ENCODE results near the gene CYTH4. TPM values are rescaled to one million over a fixed set of nuclear protein-coding genes. Genes with fewer than 3 reads are reported as not detected.

CYTH4 gene
- total and polyA plus RNA-seq, 2 experiments from 2014 or later, result not detected

DNA sequence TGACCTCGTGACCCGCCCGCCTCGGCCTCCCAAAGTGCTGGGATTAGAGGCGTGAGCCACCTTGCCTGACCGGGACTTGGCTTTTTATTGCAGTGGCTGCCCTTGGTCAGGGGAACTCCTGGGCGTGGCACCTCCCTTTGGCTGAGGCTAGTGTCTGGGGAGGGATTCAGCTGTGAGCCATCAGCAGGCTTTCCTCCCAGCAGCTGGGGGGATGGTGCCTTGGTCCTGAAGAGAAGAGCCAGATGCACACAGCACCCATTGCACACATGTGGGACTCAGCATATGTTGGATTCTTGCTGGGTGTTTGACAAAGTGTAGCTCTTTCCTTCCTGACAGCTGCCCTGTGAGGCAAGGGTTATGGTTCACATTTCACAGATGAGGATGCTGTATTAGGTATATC is 8.4 kb downstream of the CYTH4 start:
- Histone ChIP-seq H3K4me1 (ENCODE audit: insufficient read depth) (no peaks in the 10 kb centered on the region), H3K36me3 (ENCODE audit: insufficient read depth) (no peaks in the 10 kb centered on the region), H3K4me3 (no peak overlapping the region), H3K4me2 (no peak overlapping the region), H2AFZ (no peak overlapping the region), H3K27ac (ENCODE audit: low read depth) (no peak overlapping the region), H3F3A (replicated peaks; ENCODE audit: low read depth) (no peaks in the 10 kb centered on the region), H3K79me2 (replicated peaks; ENCODE audit: insufficient read depth) (no peaks in the 10 kb centered on the region), H3K27me3 (ENCODE audit: insufficient read depth) (no peaks in the 10 kb centered on the region), H4K20me1 (replicated peaks; ENCODE audit: insufficient read depth) (no peaks in the 10 kb centered on the region), H3K9me2 (ENCODE audit: insufficient read depth) (no peaks in the 10 kb centered on the region)
- Mint-ChIP-seq H3K27ac (no peak overlapping the region), H3K36me3 (ENCODE audit: low read depth) (no peaks in the 10 kb centered on the region), H3K9me3 (peaks cover 4% of the 10 kb centered on the region; the same call in 1 of the 3 replicates), H3K4me1 (peaks cover 8% of the 10 kb centered on the region; the same call in 2 of the 3 replicates), H3K27me3 (ENCODE audit: insufficient read depth, low read depth, poor library complexity) (peaks cover 7% of the 10 kb centered on the region), H3K4me3 (no peak overlapping the region)
- no peak for ATAC-seq
- TF ChIP-seq EZH2phosphoT487 (IDR thresholded peaks at IDR 0.05; ENCODE audit: unreplicated experiment), result no peak
- no peak for TF ChIP-seq CREB1 (CRISPR knock-in tag; IDR thresholded peaks at IDR 0.05; ENCODE audit: low read depth)
- TF ChIP-seq NANOG (IDR thresholded peaks at IDR 0.05; ENCODE audit: borderline replicate concordance), result no peak
- TF ChIP-seq, protein P1, sequence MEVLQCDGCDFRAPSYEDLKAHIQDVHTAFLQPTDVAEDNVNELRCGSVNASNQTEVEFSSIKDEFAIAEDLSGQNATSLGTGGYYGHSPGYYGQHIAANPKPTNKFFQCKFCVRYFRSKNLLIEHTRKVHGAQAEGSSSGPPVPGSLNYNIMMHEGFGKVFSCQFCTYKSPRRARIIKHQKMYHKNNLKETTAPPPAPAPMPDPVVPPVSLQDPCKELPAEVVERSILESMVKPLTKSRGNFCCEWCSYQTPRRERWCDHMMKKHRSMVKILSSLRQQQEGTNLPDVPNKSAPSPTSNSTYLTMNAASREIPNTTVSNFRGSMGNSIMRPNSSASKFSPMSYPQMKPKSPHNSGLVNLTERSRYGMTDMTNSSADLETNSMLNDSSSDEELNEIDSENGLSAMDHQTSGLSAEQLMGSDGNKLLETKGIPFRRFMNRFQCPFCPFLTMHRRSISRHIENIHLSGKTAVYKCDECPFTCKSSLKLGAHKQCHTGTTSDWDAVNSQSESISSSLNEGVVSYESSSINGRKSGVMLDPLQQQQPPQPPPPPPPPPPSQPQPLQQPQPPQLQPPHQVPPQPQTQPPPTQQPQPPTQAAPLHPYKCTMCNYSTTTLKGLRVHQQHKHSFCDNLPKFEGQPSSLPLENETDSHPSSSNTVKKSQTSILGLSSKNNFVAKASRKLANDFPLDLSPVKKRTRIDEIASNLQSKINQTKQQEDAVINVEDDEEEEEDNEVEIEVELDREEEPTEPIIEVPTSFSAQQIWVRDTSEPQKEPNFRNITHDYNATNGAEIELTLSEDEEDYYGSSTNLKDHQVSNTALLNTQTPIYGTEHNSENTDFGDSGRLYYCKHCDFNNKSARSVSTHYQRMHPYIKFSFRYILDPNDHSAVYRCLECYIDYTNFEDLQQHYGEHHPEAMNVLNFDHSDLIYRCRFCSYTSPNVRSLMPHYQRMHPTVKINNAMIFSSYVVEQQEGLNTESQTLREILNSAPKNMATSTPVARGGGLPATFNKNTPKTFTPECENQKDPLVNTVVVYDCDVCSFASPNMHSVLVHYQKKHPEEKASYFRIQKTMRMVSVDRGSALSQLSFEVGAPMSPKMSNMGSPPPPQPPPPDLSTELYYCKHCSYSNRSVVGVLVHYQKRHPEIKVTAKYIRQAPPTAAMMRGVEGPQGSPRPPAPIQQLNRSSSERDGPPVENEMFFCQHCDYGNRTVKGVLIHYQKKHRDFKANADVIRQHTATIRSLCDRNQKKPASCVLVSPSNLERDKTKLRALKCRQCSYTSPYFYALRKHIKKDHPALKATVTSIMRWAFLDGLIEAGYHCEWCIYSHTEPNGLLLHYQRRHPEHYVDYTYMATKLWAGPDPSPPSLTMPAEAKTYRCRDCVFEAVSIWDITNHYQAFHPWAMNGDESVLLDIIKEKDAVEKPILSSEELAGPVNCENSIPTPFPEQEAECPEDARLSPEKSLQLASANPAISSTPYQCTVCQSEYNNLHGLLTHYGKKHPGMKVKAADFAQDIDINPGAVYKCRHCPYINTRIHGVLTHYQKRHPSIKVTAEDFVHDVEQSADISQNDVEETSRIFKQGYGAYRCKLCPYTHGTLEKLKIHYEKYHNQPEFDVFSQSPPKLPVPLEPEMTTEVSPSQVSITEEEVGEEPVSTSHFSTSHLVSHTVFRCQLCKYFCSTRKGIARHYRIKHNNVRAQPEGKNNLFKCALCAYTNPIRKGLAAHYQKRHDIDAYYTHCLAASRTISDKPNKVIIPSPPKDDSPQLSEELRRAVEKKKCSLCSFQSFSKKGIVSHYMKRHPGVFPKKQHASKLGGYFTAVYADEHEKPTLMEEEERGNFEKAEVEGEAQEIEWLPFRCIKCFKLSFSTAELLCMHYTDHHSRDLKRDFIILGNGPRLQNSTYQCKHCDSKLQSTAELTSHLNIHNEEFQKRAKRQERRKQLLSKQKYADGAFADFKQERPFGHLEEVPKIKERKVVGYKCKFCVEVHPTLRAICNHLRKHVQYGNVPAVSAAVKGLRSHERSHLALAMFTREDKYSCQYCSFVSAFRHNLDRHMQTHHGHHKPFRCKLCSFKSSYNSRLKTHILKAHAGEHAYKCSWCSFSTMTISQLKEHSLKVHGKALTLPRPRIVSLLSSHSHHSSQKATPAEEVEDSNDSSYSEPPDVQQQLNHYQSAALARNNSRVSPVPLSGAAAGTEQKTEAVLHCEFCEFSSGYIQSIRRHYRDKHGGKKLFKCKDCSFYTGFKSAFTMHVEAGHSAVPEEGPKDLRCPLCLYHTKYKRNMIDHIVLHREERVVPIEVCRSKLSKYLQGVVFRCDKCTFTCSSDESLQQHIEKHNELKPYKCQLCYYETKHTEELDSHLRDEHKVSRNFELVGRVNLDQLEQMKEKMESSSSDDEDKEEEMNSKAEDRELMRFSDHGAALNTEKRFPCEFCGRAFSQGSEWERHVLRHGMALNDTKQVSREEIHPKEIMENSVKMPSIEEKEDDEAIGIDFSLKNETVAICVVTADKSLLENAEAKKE (CRISPR knock-in tag; IDR thresholded peaks at IDR 0.05), result no peak
- TF ChIP-seq, protein P2, sequence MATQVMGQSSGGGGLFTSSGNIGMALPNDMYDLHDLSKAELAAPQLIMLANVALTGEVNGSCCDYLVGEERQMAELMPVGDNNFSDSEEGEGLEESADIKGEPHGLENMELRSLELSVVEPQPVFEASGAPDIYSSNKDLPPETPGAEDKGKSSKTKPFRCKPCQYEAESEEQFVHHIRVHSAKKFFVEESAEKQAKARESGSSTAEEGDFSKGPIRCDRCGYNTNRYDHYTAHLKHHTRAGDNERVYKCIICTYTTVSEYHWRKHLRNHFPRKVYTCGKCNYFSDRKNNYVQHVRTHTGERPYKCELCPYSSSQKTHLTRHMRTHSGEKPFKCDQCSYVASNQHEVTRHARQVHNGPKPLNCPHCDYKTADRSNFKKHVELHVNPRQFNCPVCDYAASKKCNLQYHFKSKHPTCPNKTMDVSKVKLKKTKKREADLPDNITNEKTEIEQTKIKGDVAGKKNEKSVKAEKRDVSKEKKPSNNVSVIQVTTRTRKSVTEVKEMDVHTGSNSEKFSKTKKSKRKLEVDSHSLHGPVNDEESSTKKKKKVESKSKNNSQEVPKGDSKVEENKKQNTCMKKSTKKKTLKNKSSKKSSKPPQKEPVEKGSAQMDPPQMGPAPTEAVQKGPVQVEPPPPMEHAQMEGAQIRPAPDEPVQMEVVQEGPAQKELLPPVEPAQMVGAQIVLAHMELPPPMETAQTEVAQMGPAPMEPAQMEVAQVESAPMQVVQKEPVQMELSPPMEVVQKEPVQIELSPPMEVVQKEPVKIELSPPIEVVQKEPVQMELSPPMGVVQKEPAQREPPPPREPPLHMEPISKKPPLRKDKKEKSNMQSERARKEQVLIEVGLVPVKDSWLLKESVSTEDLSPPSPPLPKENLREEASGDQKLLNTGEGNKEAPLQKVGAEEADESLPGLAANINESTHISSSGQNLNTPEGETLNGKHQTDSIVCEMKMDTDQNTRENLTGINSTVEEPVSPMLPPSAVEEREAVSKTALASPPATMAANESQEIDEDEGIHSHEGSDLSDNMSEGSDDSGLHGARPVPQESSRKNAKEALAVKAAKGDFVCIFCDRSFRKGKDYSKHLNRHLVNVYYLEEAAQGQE (IDR thresholded peaks at IDR 0.05; ENCODE audit: unreplicated experiment), result no peak
- TF ChIP-seq ZNF114 (CRISPR knock-in tag; IDR thresholded peaks at IDR 0.05), result no peak
- TF ChIP-seq JUNB (IDR thresholded peaks at IDR 0.05; ENCODE audit: unreplicated experiment), result no peak
- TF ChIP-seq, protein P3, sequence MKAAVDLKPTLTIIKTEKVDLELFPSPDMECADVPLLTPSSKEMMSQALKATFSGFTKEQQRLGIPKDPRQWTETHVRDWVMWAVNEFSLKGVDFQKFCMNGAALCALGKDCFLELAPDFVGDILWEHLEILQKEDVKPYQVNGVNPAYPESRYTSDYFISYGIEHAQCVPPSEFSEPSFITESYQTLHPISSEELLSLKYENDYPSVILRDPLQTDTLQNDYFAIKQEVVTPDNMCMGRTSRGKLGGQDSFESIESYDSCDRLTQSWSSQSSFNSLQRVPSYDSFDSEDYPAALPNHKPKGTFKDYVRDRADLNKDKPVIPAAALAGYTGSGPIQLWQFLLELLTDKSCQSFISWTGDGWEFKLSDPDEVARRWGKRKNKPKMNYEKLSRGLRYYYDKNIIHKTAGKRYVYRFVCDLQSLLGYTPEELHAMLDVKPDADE (IDR thresholded peaks at IDR 0.05), result no peak
- no peak for TF ChIP-seq ZNF331 (CRISPR knock-in tag; IDR thresholded peaks at IDR 0.05; ENCODE audit: low read depth)
- no peak for TF ChIP-seq POLR2AphosphoS5 (IDR thresholded peaks at IDR 0.05; ENCODE audit: low read depth)
- no peak for TF ChIP-seq STAT1 (IDR thresholded peaks at IDR 0.05; ENCODE audit: unreplicated experiment)
- TF ChIP-seq, protein P4, sequence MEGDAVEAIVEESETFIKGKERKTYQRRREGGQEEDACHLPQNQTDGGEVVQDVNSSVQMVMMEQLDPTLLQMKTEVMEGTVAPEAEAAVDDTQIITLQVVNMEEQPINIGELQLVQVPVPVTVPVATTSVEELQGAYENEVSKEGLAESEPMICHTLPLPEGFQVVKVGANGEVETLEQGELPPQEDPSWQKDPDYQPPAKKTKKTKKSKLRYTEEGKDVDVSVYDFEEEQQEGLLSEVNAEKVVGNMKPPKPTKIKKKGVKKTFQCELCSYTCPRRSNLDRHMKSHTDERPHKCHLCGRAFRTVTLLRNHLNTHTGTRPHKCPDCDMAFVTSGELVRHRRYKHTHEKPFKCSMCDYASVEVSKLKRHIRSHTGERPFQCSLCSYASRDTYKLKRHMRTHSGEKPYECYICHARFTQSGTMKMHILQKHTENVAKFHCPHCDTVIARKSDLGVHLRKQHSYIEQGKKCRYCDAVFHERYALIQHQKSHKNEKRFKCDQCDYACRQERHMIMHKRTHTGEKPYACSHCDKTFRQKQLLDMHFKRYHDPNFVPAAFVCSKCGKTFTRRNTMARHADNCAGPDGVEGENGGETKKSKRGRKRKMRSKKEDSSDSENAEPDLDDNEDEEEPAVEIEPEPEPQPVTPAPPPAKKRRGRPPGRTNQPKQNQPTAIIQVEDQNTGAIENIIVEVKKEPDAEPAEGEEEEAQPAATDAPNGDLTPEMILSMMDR (conservative IDR thresholded peaks at IDR 0.05; ENCODE audit: low read depth in 2 of 2), result no peak
- no peak for TF ChIP-seq EZH2 (IDR thresholded peaks at IDR 0.05; ENCODE audit: low read depth, unreplicated experiment)
- DNase-seq (ENCODE audit: low spot score), result no peak

Data from GM23338 (cell line).